Activated CD4-positive, CD25-positive, alpha-beta regulatory T cell treated with anti-CD3 and anti-CD28 coated beads, Interleukin-2, amount 50 U/mL, for 24 hours (primary cell): Measurements from ENCODE around the gene HOXA5.

Source experiments
- ATAC-seq, 2 donors: fragments of 150-1000 bp; cut with Tn5 transposase; one replicate each; pipeline ENCODE4 v1.10.0; 2021; ENCODE audit warnings: mild to moderate bottlenecking in 1 of 2, moderate library complexity in 1 of 2

The HOXA5 gene

GRCh38 chr7:27158436-27159265 lies 15.2 kb upstream of the HOXA5 start:
- ATAC-seq, result no peak

- no peak for ATAC-seq
Observed at GRCh38 chr7:27157702-27158431, 14.4 kb upstream of the HOXA5 start.

GRCh38 chr7:27156916-27157701 lies 13.6 kb upstream of the HOXA5 start:
- no peak for ATAC-seq

- ATAC-seq, result no peak
Observed at GRCh38 chr7:27156508-27156898, 13.0 kb upstream of the HOXA5 start, which contains the start of gene HOXA7. Gene HOXA7, minus strand, starts transcription at chr7:27156675. Its CDS starts 130 bp downstream, at chr7:27156545.

- ATAC-seq, result no peak
Observed at GRCh38 chr7:27155816-27156507, 12.5 kb upstream of the HOXA5 start.

GRCh38 chr7:27154901-27155815 lies 11.7 kb upstream of the HOXA5 start:
- ATAC-seq, result no peak

GRCh38 chr7:27154369-27154768 lies 10.9 kb upstream of the HOXA5 start:
- no peak for ATAC-seq

GRCh38 chr7:27153526-27153925 lies 10.0 kb upstream of the HOXA5 start:
- ATAC-seq, result no peak

GRCh38 chr7:27152816-27153442 lies 9.4 kb upstream of the HOXA5 start:
- ATAC-seq, result no peak

GRCh38 chr7:27151931-27152815 lies 8.7 kb upstream of the HOXA5 start, which contains the start of gene HOXA3:
Gene HOXA3, minus strand, starts transcription at chr7:27152583. Its CDS starts 41,943 bp downstream, at chr7:27110640.
- no peak for ATAC-seq

GRCh38 chr7:27151341-27151930 lies 8.0 kb upstream of the HOXA5 start:
- ATAC-seq, result no peak

- peak; percentile 81 to 85 for ATAC-seq
Observed at GRCh38 chr7:27150568-27151340, 7.3 kb upstream of the HOXA5 start.

GRCh38 chr7:27149842-27150567 lies 6.5 kb upstream of the HOXA5 start:
- no peak for ATAC-seq

GRCh38 chr7:27148756-27149641 lies 5.5 kb upstream of the HOXA5 start:
- ATAC-seq, result no peak

- no peak for ATAC-seq
Observed at GRCh38 chr7:27148031-27148755, 4.7 kb upstream of the HOXA5 start.
